Left ventricle myocardium inferior (tissue), 1 donor: ENCODE results near the gene KIF7. TPM values are rescaled to one million over a fixed set of nuclear protein-coding genes. Genes with fewer than 3 reads are reported as not detected.
A peak's percentile ranks its signal among the peaks of the same experiment; 100 is the strongest.

Experiments
- DNase-seq: peaks from one replicate; pipeline ENCODE4 v3.0.0-alpha.2; 2020
- H3K27ac ChIP-seq: fragments of 200-600 bp; replicated peaks from 2 replicates; pipeline ENCODE4 v1.8.0; 2021
- H3K27me3 ChIP-seq: fragments of 200-600 bp; 2 replicates; pipeline ENCODE4 v1.8.0; 2021; ENCODE audit warnings: low read depth
- H3K36me3 ChIP-seq: fragments of 200-600 bp; 2 replicates; pipeline ENCODE4 v1.8.0; 2021
- H3K4me1 ChIP-seq: fragments of 200-600 bp; 2 replicates; pipeline ENCODE4 v1.8.0; 2021
- H3K4me3 ChIP-seq: fragments of 200-600 bp; 2 replicates; pipeline ENCODE4 v1.8.0; 2021; ENCODE audit warnings: mild to moderate bottlenecking, moderate library complexity
- H3K9me3 ChIP-seq: fragments of 200-600 bp; replicated peaks from 2 replicates; pipeline ENCODE4 v1.8.0; 2021
- intact Hi-C: fragments of 100-400 bp; cut with micrococcal nuclease; formaldehyde crosslinking; loops from one replicate; pipeline ENCODE4 v1.11.0; 2022
- long read RNA-seq: library from polyadenylated mRNA; unstranded; transcript quantifications from one replicate; pipeline ENCODE4 v2.0.0, GENCODE V29; 2021
- total RNA-seq: library from RNA; stranded (reverse); fragmentation: NEBNext Ultra II Directional; extraction: Animal tissue kit (Norgen Biotek cat#: 25700); gene quantifications from one replicate; pipeline ENCODE4 v1.2.1, GENCODE V29; 2021
- TF ChIP-seq, protein P1 (sequence below): fragments of 200-600 bp; IDR thresholded peaks from 2 replicates; pipeline ENCODE4 v1.8.0; 2021; ENCODE audit warnings: antibody characterized with exemption, mild to moderate bottlenecking, borderline replicate concordance
- donor health status: DM: no; HTN: yes; CAD: no; lungs with severe emphysema.

Gene KIF7, protein sequence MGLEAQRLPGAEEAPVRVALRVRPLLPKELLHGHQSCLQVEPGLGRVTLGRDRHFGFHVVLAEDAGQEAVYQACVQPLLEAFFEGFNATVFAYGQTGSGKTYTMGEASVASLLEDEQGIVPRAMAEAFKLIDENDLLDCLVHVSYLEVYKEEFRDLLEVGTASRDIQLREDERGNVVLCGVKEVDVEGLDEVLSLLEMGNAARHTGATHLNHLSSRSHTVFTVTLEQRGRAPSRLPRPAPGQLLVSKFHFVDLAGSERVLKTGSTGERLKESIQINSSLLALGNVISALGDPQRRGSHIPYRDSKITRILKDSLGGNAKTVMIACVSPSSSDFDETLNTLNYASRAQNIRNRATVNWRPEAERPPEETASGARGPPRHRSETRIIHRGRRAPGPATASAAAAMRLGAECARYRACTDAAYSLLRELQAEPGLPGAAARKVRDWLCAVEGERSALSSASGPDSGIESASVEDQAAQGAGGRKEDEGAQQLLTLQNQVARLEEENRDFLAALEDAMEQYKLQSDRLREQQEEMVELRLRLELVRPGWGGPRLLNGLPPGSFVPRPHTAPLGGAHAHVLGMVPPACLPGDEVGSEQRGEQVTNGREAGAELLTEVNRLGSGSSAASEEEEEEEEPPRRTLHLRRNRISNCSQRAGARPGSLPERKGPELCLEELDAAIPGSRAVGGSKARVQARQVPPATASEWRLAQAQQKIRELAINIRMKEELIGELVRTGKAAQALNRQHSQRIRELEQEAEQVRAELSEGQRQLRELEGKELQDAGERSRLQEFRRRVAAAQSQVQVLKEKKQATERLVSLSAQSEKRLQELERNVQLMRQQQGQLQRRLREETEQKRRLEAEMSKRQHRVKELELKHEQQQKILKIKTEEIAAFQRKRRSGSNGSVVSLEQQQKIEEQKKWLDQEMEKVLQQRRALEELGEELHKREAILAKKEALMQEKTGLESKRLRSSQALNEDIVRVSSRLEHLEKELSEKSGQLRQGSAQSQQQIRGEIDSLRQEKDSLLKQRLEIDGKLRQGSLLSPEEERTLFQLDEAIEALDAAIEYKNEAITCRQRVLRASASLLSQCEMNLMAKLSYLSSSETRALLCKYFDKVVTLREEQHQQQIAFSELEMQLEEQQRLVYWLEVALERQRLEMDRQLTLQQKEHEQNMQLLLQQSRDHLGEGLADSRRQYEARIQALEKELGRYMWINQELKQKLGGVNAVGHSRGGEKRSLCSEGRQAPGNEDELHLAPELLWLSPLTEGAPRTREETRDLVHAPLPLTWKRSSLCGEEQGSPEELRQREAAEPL (N-terminal part only)
- total RNA-seq: 2.4 TPM
- long read RNA-seq, full-length matches to known transcripts: 1 of 13 reads
- long read RNA-seq, partial matches to known transcripts: 0 of 13 reads
- long read RNA-seq, other reads (novel, unspliced or antisense): 12 of 13 reads

DNA sequence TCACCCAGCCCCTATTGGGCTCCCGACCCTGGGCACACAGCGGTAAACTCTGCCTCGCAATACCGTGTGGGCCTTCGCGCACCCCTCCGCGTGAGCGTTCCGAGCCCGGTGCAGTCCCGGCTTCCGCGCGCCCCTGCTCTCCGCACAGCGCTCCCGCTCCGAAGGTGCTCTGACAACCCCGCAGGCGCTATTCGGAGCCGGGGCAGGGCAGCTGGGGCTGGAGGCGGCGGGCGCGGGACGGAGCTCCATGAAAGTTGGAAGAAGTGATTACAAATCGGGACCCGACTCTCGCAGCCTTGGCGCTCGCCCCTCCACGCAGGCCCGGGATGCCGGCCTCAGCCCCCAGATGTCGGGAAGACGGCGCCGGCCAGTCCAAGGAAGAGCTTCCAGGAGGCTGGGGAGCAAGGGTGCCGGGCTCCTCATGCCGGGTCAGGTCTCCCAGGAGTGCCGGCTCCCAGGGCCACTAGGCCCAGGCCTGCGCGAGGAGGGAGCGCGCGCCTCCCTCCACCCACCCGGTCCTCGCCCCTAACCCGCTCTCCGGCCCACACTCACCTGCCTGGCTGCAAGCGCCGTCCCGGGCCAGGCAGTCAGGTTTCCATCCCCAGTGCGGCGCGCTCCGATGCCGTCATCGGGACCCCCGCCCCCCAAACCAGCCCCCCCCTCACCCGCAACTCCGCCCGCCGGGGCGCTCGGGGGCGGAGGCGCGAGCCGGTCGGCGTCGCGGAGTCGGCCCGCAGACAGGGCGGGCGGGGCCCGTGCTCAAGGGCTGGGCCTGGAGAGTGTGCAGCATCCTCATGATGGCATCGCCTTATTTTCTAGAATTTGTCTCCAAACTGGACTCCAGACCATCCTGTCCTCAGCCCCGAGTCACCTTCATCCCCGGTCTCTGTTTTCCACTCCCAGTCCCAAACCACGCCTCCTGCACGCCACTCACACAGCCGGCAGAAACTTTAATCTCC, at the start of gene KIF7:
TSS of gene KIF7 (minus strand) at position 621 of the 959 bp plus-strand sequence. CDS start 2,537 bp downstream, outside the sequence.
- H3K4me1 ChIP-seq: peaks cover 21% of the 10 kb centered on the region
- TF ChIP-seq, protein P1, sequence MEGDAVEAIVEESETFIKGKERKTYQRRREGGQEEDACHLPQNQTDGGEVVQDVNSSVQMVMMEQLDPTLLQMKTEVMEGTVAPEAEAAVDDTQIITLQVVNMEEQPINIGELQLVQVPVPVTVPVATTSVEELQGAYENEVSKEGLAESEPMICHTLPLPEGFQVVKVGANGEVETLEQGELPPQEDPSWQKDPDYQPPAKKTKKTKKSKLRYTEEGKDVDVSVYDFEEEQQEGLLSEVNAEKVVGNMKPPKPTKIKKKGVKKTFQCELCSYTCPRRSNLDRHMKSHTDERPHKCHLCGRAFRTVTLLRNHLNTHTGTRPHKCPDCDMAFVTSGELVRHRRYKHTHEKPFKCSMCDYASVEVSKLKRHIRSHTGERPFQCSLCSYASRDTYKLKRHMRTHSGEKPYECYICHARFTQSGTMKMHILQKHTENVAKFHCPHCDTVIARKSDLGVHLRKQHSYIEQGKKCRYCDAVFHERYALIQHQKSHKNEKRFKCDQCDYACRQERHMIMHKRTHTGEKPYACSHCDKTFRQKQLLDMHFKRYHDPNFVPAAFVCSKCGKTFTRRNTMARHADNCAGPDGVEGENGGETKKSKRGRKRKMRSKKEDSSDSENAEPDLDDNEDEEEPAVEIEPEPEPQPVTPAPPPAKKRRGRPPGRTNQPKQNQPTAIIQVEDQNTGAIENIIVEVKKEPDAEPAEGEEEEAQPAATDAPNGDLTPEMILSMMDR: no peak
- no peaks in the 10 kb centered on the region for H3K9me3 ChIP-seq
- H3K4me3 ChIP-seq: peak within 1 kb of the TSS; percentile 78
- H3K27ac ChIP-seq: no peak within 1 kb of the TSS
- H3K27me3 ChIP-seq: peaks cover 16% of the 10 kb centered on the region
- intact Hi-C loops: no loop called here
- no peaks in the 10 kb centered on the region for H3K36me3 ChIP-seq
- no peak for DNase-seq

DNA sequence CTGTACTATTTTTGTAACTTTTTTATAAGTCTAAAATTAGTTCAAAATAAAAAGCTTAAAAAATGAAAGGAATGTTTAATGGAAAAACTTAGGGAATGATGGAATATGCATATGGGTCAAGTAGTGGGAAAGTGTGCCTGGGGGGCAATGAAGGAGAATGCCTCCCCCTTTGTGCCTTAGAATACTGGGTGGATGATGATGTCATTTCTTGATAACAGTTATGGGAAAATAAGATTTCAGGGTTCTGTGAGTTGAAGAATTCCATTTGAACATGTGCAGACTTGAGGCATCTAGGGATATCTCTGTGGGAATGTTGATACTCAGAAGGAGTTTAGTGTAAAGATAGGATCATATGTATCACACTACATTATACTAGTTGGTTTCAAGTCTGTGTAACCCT, 49.1 kb upstream of the KIF7 start:
- no peak overlapping the region for H3K4me3 ChIP-seq
- H3K9me3 ChIP-seq: no peaks in the 10 kb centered on the region
- H3K27ac ChIP-seq: no peak overlapping the region
- no peaks in the 10 kb centered on the region for H3K27me3 ChIP-seq
- TF ChIP-seq, protein P1: no peak
- intact Hi-C loops: no loop called here
- no peak for DNase-seq
- H3K4me1 ChIP-seq: no peaks in the 10 kb centered on the region
- H3K36me3 ChIP-seq: no peaks in the 10 kb centered on the region

DNA sequence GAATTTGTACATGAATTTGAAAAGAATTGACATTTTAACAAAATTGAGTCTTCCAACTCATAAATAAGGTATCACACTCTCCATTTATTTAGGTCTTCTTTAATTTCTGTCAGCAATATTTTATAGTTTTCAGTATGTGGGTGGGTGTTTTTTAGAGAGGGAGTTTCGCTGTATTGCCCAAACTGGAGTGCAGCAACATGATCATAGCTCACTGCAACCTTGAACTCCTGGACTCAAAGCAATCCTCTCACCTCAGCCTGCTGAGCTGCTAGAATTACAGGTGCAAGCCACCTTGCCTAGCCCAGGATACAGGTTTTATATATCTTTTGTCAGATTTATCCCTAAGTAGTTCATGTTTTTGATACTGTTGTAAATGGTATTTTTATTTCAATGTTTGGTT, 39.9 kb upstream of the KIF7 start:
- Histone ChIP-seq H3K9me3 (no peaks in the 10 kb centered on the region), H3K27me3 (peaks cover 4% of the 10 kb centered on the region), H3K36me3 (no peaks in the 10 kb centered on the region), H3K27ac (no peak overlapping the region), H3K4me3 (no peak overlapping the region), H3K4me1 (peaks cover 10% of the 10 kb centered on the region)
- TF ChIP-seq, protein P1: no peak
- intact Hi-C loops: no loop called here
- DNase-seq: no peak

DNA sequence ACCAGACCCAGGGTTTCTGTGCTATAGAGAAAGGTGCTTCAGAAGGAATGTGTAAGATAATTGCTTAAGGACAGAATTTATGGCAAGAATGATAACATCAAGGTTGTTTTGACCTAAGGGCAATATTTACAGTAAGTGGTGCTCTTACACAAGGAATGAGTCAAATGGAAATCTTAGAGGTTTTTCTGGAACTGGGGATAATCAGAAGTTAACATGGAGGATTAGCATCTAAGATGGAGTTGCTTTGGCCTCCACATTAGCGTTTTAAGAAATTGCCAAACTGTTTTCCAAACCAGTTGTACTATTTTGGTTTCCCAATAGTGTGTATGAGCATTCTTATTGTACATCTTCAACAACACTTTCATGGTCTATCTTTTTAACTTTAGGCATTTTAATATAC, 38.4 kb upstream of the KIF7 start:
- Histone ChIP-seq H3K4me3 (no peak overlapping the region), H3K36me3 (no peaks in the 10 kb centered on the region), H3K27ac (no peak overlapping the region), H3K9me3 (no peaks in the 10 kb centered on the region), H3K4me1 (peaks cover 22% of the 10 kb centered on the region), H3K27me3 (peaks cover 4% of the 10 kb centered on the region)
- intact Hi-C loops: no loop called here
- no peak for DNase-seq
- TF ChIP-seq, protein P1: no peak
